Suprapubic skin (tissue), 4 donors: ENCODE measurements around the gene PKIB. TPM values are rescaled to one million over a fixed set of nuclear protein-coding genes. Genes with fewer than 3 reads are reported as not detected.

ENCODE experiments used
- DNase-seq, 2 donors: peaks; one replicate each; pipeline ENCODE4 v3.0.0-alpha.2; 2019; ENCODE audit warnings: low spot score in 2 of 2
- H3K27ac ChIP-seq: fragments of 200-600 bp; sonication (generic); one replicate; pipeline ENCODE4 v1.5.1; 2019
- H3K27me3 ChIP-seq: fragments of 200-600 bp; sonication (generic); one replicate; pipeline ENCODE4 v1.5.1; 2019
- H3K36me3 ChIP-seq: fragments of 200-600 bp; sonication (generic); one replicate; pipeline ENCODE4 v1.5.1; 2019
- H3K4me1 ChIP-seq: fragments of 200-600 bp; sonication (generic); one replicate; pipeline ENCODE4 v1.5.1; 2019
- H3K4me3 ChIP-seq: fragments of 200-600 bp; sonication (generic); one replicate; pipeline ENCODE4 v1.5.1; 2019; ENCODE audit warnings: mild to moderate bottlenecking
- H3K9me3 ChIP-seq: fragments of 200-600 bp; sonication (generic); one replicate; pipeline ENCODE4 v1.5.1; 2019
- EP300 ChIP-seq: sonication (generic); formaldehyde crosslinking; IDR thresholded peaks from one replicate; pipeline ENCODE4 v1.6.1; 2017; ENCODE audit warnings: antibody characterized with exemption
- POLR2A ChIP-seq, 2 donors: fragments of 450-650 bp; IDR thresholded peaks; one replicate each; pipeline ENCODE4 v1.6.1; 2017; ENCODE audit warnings: antibody characterized with exemption in 2 of 2, mild to moderate bottlenecking in 2 of 2, moderate library complexity in 2 of 2
- POLR2AphosphoS5 ChIP-seq, 3 donors: sonication (generic); formaldehyde crosslinking; IDR thresholded peaks; one replicate each; pipeline ENCODE4 v1.6.1; 2017; ENCODE audit warnings: antibody characterized with exemption in 3 of 3
- WGBS: methylation state at CpG from one replicate; pipeline ENCODE4 v1.1.5; 2018; 5-methylcytosine and 5-hydroxymethylcytosine counted together
- total RNA-seq, 4 donors: library from RNA; depleted of rRNA; stranded (reverse); fragments of >200 nt; gene quantifications; one replicate each; pipeline ENCODE4 v1.1.0, GENCODE V29; 2016
- TF ChIP-seq, protein P1 (sequence below), 2 donors: fragments of 200-600 bp in 1 of 2; fragments of 450-650 bp in 1 of 2; sonication (generic) in 1 of 2; IDR thresholded peaks; one replicate each; pipeline ENCODE4 v1.5.1; 2016 to 2019; ENCODE audit warnings: antibody characterized with exemption in 2 of 2, mild to moderate bottlenecking in 1 of 2, moderate library complexity in 1 of 2

Gene PKIB
- total RNA-seq, 4 donors from 2014 or later, result 6.4 to 12.0 (median 8.2) TPM

DNA sequence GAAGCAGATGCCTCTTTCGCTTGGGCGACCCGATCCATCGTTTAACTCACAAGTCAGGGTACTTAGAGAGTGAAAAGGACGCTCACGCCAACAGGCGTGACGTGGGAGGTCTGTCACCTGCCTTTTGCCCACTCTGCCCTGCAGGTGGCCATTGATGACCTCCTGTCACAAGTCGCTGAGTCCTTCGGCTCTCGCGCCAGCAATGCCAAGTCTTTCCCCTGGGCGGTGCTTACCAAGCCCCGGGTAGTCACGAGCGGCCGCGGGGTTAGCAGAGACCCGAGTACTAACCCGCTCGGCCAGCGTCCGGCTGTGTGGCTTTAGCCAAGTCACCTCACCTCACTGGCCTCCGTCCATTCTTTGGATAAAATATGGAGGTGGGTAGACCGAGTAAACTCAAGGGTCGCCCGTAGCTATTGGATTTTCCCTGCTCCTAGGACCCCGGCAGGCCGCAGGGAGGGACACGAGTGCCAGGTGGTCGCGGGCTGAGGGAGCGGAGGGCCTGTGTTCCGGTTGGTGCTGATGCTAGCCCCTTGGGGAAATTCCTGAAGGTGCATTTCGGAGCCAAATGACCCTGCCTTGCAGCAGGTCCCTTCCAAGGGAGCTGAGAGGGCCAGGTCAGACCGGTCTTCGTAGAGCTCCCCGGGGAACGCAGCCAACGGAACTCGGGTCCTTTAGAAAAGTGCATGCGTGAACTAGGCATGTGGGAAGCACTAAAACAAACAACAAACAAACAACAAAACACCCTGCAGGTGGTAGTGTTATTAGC is 668 bp downstream of the PKIB start:
- WGBS, result 6% methylated on average over 15 of the region's 42 CpGs
- H3K4me1 ChIP-seq, result peaks cover 20% of the 10 kb centered on the region
- no peak for TF ChIP-seq POLR2A (IDR thresholded peaks at IDR 0.05)
- no peak for TF ChIP-seq EP300
- TF ChIP-seq, protein P1, sequence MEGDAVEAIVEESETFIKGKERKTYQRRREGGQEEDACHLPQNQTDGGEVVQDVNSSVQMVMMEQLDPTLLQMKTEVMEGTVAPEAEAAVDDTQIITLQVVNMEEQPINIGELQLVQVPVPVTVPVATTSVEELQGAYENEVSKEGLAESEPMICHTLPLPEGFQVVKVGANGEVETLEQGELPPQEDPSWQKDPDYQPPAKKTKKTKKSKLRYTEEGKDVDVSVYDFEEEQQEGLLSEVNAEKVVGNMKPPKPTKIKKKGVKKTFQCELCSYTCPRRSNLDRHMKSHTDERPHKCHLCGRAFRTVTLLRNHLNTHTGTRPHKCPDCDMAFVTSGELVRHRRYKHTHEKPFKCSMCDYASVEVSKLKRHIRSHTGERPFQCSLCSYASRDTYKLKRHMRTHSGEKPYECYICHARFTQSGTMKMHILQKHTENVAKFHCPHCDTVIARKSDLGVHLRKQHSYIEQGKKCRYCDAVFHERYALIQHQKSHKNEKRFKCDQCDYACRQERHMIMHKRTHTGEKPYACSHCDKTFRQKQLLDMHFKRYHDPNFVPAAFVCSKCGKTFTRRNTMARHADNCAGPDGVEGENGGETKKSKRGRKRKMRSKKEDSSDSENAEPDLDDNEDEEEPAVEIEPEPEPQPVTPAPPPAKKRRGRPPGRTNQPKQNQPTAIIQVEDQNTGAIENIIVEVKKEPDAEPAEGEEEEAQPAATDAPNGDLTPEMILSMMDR (IDR thresholded peaks at IDR 0.05), result no peak
- no peak for TF ChIP-seq POLR2AphosphoS5 (IDR thresholded peaks at IDR 0.05)
- no peaks in the 10 kb centered on the region for H3K36me3 ChIP-seq
- H3K27ac ChIP-seq, result no peak overlapping the region
- peak overlapping the region; percentile 53 for H3K4me3 ChIP-seq
- DNase-seq, result peak in 1 of 2 donors; percentile 71
- H3K27me3 ChIP-seq, result no peaks in the 10 kb centered on the region
- H3K9me3 ChIP-seq, result no peaks in the 10 kb centered on the region

DNA sequence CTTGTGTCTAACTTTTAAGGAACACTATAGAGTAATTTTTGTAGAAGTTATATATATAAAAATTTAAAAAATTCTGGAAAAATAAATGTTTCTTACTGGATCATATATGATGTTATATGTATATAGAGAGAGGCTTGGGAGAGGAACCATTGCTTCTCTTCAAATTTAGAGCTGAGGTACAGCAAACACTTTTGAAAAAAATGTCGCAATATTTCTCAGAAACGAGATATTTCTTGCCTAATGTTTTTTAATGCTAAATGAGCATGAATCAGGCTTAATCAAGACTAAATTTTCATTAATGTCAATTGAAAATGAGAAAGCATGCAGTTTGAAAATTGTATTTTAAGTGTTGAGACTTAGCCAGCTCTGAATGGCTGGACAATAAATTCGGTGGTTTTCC is 2.6 kb downstream of the PKIB start:
- H3K36me3 ChIP-seq, result no peaks in the 10 kb centered on the region
- TF ChIP-seq EP300, result no peak
- no peak for TF ChIP-seq POLR2A (IDR thresholded peaks at IDR 0.05)
- TF ChIP-seq, protein P1 (IDR thresholded peaks at IDR 0.05), result no peak
- WGBS, result 88% methylated on average over 3 of the region's 3 CpGs
- no peaks in the 10 kb centered on the region for H3K9me3 ChIP-seq
- H3K4me3 ChIP-seq, result no peak overlapping the region
- H3K27ac ChIP-seq, result no peak overlapping the region
- no peaks in the 10 kb centered on the region for H3K27me3 ChIP-seq
- peaks cover 20% of the 10 kb centered on the region for H3K4me1 ChIP-seq
- no peak for DNase-seq

DNA sequence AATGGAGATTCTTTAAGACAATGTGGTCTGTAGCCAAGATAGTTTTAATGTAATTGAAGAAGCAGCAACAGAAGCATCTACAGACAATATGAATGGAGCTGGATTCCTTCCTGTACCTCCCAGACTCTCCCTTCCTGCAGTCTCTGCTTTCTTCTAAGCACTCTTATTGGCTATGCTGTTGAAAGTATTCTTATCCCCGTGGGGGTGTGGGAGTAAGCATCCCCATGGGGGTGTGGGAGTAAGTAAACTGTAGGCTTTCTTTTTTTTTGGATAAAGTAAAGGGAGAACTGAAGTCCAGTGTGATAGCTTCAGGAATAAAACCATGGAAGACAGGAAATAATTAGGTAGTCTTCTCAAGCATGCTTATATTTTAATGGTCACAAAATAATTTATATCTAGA is 4.1 kb downstream of the PKIB start:
- no peak for TF ChIP-seq POLR2A (IDR thresholded peaks at IDR 0.05)
- TF ChIP-seq, protein P1 (IDR thresholded peaks at IDR 0.05), result no peak
- TF ChIP-seq POLR2AphosphoS5 (IDR thresholded peaks at IDR 0.05), result no peak
- TF ChIP-seq EP300, result no peak
- WGBS, result 49% methylated on average over 1 of the region's 1 CpG
- no peaks in the 10 kb centered on the region for H3K27me3 ChIP-seq
- H3K9me3 ChIP-seq, result no peaks in the 10 kb centered on the region
- no peaks in the 10 kb centered on the region for H3K36me3 ChIP-seq
- H3K4me3 ChIP-seq, result no peak overlapping the region
- H3K4me1 ChIP-seq, result peaks cover 20% of the 10 kb centered on the region
- DNase-seq, result no peak
- H3K27ac ChIP-seq, result no peak overlapping the region

DNA sequence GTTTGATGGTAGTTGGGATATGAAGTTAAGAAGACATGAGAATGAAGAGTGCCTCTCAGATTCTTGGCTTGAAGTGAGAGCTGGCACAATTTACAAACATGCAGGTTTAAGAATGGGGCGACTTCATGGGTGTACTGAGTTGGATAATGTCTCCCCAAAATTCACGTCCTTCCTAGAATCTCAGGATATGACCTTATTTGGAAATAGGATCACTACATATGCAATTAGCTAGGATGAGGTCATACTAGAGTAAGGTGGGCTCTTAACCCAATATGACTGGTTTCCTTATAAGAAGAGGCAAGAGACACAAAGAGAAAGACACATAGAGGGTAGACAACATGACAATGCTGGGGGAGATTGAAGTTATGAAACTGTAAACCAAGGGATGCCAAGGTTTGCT is 5.2 kb downstream of the PKIB start:
- Histone ChIP-seq H3K4me1 (peaks cover 11% of the 10 kb centered on the region), H3K36me3 (no peaks in the 10 kb centered on the region), H3K27ac (no peak overlapping the region), H3K9me3 (no peaks in the 10 kb centered on the region), H3K27me3 (no peaks in the 10 kb centered on the region), H3K4me3 (no peak overlapping the region)
- no peak for TF ChIP-seq EP300
- TF ChIP-seq, protein P1 (IDR thresholded peaks at IDR 0.05), result no peak
- TF ChIP-seq POLR2AphosphoS5 (IDR thresholded peaks at IDR 0.05), result no peak
- TF ChIP-seq POLR2A (IDR thresholded peaks at IDR 0.05), result no peak
- 88% methylated on average over 2 of the region's 2 CpGs for WGBS
- no peak for DNase-seq

DNA sequence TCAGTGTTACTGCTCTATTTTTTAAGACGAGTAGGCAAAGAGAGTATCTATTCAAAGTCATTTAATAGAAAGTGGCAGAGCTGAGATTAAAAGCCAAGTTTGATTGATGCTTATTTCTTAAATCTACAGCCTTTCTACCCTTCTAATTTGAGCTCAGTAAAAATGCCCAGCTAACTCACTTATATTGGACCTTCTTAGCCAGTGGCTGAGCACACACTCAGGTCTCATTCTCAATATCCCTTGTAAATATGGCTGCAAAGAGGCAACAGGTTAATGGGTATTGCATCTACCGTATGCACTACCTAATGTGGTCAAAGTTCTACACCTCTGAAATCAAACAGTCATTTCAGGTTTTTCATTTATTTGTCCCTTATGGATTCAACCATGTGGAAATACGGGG is 6.7 kb downstream of the PKIB start:
- TF ChIP-seq EP300, result no peak
- TF ChIP-seq POLR2A (IDR thresholded peaks at IDR 0.05), result no peak
- TF ChIP-seq, protein P1 (IDR thresholded peaks at IDR 0.05), result no peak
- TF ChIP-seq POLR2AphosphoS5 (IDR thresholded peaks at IDR 0.05), result no peak
- 77% methylated on average over 3 of the region's 3 CpGs for WGBS
- Histone ChIP-seq H3K4me3 (no peak overlapping the region), H3K27ac (no peak overlapping the region), H3K9me3 (no peaks in the 10 kb centered on the region), H3K27me3 (no peaks in the 10 kb centered on the region), H3K4me1 (no peaks in the 10 kb centered on the region), H3K36me3 (no peaks in the 10 kb centered on the region)
- DNase-seq, result no peak
